HTERT RPE-1 (cell line): ENCODE data around the gene ZNF524.

Experiments
- in situ Hi-C: fragments of 300-500 bp; cut with MboI; formaldehyde crosslinking; loops from 4 replicates; pipeline ENCODE4 v1.14.3; 2020; ENCODE audit warnings: low sequenced_read_pairs

The ZNF524 gene

GRCh38 chr19:55641426-55642152 lies 41.5 kb downstream of the ZNF524 start:
- in situ Hi-C loops: no loop called here

DNA sequence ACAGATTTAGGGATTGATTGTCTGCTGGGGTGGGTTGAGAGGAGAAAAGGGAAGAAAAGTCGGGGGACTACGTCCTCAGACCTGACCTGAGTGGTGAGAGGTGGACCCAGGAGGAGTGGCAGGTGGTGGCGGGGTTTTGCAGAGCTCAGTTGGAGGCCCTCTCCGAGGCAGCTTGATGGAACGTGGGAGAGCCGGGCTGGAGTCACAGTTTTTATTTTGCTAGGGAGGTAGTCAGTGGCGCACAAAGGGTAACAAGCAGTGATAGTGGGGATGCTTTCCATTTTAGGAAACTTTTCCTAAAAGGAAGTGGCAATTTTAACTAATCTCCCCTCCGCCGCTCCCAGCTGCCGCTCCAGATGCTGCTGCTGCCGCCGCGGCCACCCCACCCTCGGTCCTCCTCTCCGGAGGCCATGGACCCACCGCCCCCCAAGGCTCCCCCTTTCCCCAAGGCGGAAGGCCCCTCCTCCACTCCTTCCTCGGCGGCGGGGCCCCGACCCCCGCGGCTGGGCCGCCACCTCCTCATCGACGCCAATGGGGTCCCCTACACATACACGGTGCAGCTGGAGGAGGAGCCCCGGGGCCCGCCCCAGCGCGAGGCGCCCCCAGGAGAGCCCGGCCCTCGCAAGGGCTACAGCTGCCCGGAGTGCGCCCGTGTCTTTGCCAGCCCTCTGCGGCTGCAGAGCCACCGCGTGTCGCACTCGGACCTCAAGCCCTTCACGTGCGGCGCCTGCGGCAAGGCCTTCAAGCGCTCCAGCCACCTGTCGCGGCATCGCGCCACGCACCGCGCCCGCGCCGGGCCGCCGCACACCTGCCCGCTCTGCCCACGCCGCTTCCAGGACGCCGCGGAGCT lies 42.3 kb downstream of the ZNF524 start:
- in situ Hi-C loops: no loop called here

GRCh38 chr19:55643003-55643886 lies 43.2 kb downstream of the ZNF524 start, which contains the start of gene ZNF581:
Gene ZNF581, plus strand, starts transcription at chr19:55643649. Its CDS starts 923 bp downstream, at chr19:55644572.
- in situ Hi-C loops: no loop called here

- in situ Hi-C loops: no loop called here
Observed at GRCh38 chr19:55643887-55644176, 43.7 kb downstream of the ZNF524 start.

- in situ Hi-C loops: no loop called here
Observed at GRCh38 chr19:55644191-55644833, 44.2 kb downstream of the ZNF524 start.

GRCh38 chr19:55644842-55645511 lies 44.9 kb downstream of the ZNF524 start:
- in situ Hi-C loops: no loop called here

- in situ Hi-C loops: no loop called here
Observed at GRCh38 chr19:55645512-55645881, 45.4 kb downstream of the ZNF524 start.

GRCh38 chr19:55646889-55647731 lies 47.0 kb downstream of the ZNF524 start:
- in situ Hi-C loops: no loop called here

DNA sequence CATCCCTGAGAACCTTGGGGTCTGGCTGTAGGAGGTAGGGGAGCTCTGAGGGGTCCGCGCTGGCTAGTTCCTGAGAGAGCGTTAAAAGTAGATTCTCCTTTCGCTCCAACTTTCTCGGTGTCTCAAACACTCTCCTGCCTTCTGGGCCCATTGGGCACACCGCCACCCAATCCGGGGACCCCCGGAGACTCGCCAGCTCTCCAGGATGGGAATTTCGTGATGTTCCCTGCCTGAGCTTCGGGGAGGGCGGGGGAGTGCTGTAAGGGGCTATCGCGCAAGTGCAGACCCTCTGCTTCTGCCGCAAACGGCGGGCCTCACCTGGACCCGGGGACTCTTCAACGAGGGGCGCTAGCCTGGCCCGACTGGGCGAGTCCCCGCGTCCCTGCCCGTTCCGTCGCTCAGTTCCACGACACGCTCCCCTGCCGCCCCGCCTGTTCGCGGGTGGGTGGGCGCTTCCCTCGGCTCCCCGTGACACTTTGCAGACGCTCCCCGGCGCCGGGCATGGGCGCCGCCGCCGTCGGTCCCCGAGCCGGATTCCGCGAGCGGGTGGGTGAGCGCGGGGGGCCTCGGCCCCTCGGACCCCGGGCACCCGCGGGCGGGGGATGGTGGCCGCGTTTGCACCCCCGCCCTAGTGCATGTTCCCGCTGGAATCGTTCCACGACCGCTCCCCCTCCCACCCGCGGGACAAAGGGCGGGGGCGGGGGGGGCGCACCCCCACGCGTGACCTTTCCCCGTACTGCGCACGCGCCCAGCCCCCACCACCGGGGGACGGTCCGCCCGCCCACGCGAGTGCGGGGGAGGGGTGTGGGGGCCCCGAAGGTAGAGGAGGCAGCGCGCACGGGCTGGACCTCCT lies 47.9 kb downstream of the ZNF524 start, which contains the start of gene CCDC106:
Gene CCDC106, plus strand, starts transcription at position 481 of the 853 bp plus-strand sequence. CDS start 835 bp downstream, outside the sequence.
- in situ Hi-C loops: no loop called here

GRCh38 chr19:55648585-55649267 lies 48.6 kb downstream of the ZNF524 start:
- in situ Hi-C loops: no loop called here

DNA sequence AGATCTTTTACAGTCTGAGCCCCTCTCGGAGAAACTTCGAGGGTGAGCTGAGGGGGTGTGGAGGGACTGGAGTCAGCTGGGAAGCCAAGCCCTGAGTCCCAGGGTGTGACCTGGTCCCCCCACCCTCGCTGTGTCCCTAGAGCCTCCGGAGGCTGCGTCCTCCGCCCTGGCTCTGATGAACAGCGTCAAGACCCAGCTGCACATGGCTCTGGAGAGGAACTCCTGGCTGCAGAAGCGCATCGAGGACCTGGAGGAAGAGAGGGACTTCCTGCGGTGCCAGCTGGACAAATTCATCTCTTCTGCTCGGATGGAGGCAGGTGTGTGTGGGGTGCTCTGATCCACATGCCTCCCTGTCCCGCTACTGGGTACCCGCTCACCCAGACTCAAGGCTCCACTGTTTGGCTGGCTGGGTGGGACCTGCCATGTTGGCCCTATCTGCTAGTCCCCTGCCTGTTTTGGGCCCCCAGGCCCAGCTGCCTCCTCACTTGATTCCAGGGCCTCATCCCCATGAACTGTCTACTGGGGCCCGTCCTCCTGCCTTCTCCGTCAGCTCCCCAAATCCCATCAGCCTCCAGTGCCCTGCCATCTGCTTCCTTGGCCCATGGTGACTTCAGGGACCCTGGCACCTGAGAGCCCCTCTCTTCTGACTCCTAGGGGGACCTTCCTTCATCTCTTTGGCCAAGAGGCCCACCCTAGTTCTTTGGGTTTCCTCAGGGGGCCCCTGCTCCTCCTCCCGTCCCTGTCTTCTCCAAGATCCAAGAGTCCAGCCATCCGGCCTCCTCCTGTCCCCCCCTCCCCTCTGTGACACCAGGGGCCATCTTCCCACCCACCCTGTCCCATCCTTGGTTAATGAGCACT lies 49.4 kb downstream of the ZNF524 start:
- in situ Hi-C loops: no loop called here

- in situ Hi-C loops: no loop called here
Observed at GRCh38 chr19:55650126-55650557, 50.1 kb downstream of the ZNF524 start.

DNA sequence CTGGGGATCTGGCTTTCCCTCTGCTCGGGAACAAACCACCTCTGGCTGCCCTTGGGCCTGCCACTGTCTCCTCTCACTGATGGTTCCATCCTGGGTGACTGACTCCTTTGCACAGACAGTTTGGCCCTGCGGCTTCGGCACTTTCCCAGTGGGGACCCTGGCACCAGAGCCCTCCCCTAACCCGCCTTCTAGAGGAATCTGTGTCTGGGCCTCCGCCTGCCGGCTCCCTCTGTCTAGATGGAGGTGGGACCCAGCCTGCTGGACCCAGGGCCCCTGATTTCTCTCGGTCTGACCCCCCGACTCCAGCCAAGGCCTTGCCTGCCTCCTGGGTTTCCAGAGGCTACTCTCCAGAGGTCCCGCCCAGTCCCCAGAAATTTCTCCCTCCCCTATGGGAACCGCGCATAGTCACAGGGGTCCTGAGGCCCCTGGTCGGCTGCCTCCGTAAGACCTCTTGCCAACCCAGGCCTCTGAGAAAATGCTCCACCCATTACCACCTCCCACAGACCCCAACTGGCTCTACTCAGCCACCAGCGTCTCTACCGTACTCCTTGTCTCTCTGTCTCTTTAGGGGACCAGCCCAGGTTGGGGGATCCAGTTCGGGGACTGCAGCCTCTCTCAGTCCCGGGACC lies 50.6 kb downstream of the ZNF524 start:
- in situ Hi-C loops: no loop called here

- in situ Hi-C loops: no loop called here
Observed at GRCh38 chr19:55651236-55651635, 51.1 kb downstream of the ZNF524 start.

- in situ Hi-C loops: no loop called here
Observed at GRCh38 chr19:55652311-55653128, 52.4 kb downstream of the ZNF524 start.
